Subcutaneous abdominal adipose tissue (tissue), 5 donors: ENCODE results near the gene FGFR1OP2.
A peak's percentile ranks its signal among the peaks of the same experiment; 100 is the strongest.

ENCODE experiments used
- H3K27ac ChIP-seq: one replicate; pipeline ENCODE4 v1.7.0; 2013; ENCODE audit warnings: low read depth, mild to moderate bottlenecking, inconsistent platforms, low read length, moderate library complexity
- H3K27me3 ChIP-seq, 5 donors: one replicate each; pipeline ENCODE4 v1.7.0; 2013; ENCODE audit warnings: low read length in 5 of 5, inconsistent platforms in 1 of 5; ENCODE audit not compliant: control insufficient read depth in 5 of 5, insufficient read depth in 4 of 5
- H3K36me3 ChIP-seq, 5 donors: one replicate each; pipeline ENCODE4 v1.7.0; 2013; ENCODE audit warnings: low read length in 5 of 5; ENCODE audit not compliant: control insufficient read depth in 5 of 5, insufficient read depth in 5 of 5
- H3K4me1 ChIP-seq, 5 donors: one replicate each; pipeline ENCODE4 v1.7.0; 2013; ENCODE audit warnings: low read length in 5 of 5, mild to moderate bottlenecking in 3 of 5, moderate library complexity in 1 of 5; ENCODE audit not compliant: control insufficient read depth in 5 of 5, insufficient read depth in 5 of 5
- H3K4me3 ChIP-seq, 5 donors: one replicate each; pipeline ENCODE4 v1.7.0; 2013; ENCODE audit warnings: low read length in 5 of 5, low read depth in 1 of 5
- H3K9ac ChIP-seq, 5 donors: one replicate each; pipeline ENCODE4 v1.7.0; 2013; ENCODE audit warnings: low read length in 5 of 5, mild to moderate bottlenecking in 4 of 5, moderate library complexity in 3 of 5
- H3K9me3 ChIP-seq, 5 donors: one replicate each; pipeline ENCODE4 v1.7.0; 2013; ENCODE audit warnings: low read length in 5 of 5; ENCODE audit not compliant: control insufficient read depth in 5 of 5
- donor health status: healthy.
- donor health status: healthy.
- donor health status: healthy.
- donor health status: healthy.
- donor health status: healthy.

The FGFR1OP2 gene

DNA sequence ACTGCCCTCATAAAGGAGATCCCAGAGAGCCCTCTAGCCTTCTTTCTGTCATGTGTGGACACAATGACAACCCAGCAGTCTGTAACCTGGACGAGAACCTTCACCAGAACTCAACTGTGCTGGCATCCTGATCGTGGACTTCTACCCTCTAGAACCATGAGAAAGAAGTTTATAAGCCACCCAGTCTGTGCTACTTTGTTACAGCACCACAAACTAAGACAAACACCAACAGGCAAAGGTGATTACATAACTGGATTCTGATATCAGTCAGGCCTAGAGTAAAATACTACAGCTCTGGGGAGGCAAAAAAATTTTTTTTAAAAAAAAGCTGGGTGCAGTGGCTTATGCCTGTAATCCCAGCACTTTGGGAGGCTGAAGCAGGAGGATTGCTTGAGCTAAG, 57.4 kb downstream of the FGFR1OP2 start:
- Histone ChIP-seq H3K27me3 (no peaks in the 10 kb centered on the region), H3K4me3 (no peak overlapping the region), H3K27ac (no peak overlapping the region), H3K36me3 (peaks cover 23 to 51% (median 38%) of the 10 kb centered on the region in 5 donors), H3K9ac (no peak overlapping the region), H3K4me1 (peaks cover 0 to 6% (median 0%) of the 10 kb centered on the region in 5 donors), H3K9me3 (no peaks in the 10 kb centered on the region)

DNA sequence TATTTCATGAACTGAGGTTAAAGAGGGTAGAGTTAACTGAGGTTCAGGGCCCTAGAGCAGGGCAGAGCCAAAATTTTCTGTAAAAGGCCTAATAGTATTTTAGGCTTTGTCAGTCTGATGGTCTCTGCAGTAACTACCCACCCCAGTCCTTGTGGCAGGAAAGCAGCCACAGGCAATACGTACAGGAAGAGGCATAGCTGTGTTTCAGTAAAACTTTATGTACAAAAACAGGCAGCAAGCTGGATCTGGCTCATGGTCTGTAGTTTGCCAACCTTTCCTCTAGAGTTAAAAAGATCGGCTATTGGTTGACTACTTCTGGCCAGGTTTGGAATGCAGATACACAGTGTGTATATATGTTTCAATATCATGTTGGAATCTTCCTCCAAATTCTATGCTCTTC, 58.7 kb downstream of the FGFR1OP2 start:
- Histone ChIP-seq H3K27me3 (no peaks in the 10 kb centered on the region), H3K4me1 (peaks cover 0 to 6% (median 0%) of the 10 kb centered on the region in 5 donors), H3K9ac (no peak overlapping the region), H3K9me3 (no peaks in the 10 kb centered on the region), H3K36me3 (peaks cover 23 to 47% (median 35%) of the 10 kb centered on the region in 5 donors), H3K27ac (no peak overlapping the region), H3K4me3 (no peak overlapping the region)

DNA sequence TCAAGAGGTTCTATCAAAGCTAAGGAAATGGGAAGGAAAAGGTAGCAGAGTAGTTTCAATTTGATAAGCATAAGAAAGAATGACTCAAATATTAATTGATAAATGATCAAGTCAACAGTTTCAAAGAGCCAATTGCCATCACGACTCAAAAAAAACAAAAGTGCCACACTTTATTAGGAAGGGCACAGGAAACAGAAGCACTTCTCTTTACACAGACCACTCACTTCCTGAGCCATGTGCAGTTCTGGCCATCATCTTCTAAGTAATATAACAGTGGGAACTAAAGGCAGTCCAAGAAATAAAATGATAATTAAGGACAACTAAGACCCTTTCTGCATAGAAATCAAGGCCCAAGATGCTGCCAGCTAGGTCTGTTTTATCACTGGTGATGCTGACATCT, 62.7 kb downstream of the FGFR1OP2 start:
- no peaks in the 10 kb centered on the region for H3K9me3 ChIP-seq
- no peak overlapping the region for H3K9ac ChIP-seq
- H3K27me3 ChIP-seq: no peaks in the 10 kb centered on the region
- H3K4me1 ChIP-seq: peaks cover 0 to 6% (median 4%) of the 10 kb centered on the region in 5 donors
- no peak overlapping the region for H3K4me3 ChIP-seq
- H3K36me3 ChIP-seq: peaks cover 10 to 22% (median 14%) of the 10 kb centered on the region in 5 donors
- no peak overlapping the region for H3K27ac ChIP-seq

DNA sequence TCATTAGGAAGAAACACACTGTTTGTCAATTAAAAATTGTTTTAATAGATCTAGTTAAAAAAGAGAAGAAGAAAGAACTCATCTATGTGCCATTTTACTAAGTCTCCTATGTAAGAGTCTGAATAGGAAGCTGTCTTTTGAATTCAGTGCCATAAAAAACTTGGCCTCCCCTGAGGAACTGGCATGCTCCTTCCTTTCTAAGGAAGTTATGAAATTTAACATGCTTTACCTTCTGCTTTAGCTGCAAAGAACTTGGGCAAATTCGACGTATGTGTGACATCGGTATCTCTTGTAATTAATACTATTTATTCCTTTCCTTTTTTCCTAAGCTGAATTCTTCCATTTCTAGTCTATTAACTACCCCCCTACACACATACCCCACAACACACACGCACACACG, 63.4 kb downstream of the FGFR1OP2 start:
- H3K9me3 ChIP-seq: no peaks in the 10 kb centered on the region
- H3K36me3 ChIP-seq: peaks cover 10 to 22% (median 12%) of the 10 kb centered on the region in 5 donors
- no peak overlapping the region for H3K27ac ChIP-seq

DNA sequence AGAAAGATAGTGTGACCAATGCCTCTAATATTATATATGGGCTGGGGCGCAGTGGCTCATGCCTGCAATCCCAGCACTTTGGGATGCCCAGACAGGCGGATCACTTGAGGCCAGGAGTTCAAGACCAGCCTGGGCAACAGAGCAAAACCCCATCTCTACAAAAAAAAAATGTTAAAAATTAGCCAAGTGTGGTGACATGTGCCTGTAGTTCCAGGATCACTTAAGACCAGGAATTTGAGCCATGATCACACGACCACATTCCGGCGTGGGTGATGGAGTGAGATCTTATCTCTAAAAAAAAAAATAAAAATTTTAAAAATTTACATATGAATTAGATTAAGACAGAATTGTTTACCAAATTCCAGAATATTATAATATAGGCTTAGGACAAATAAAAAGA, 63.9 kb downstream of the FGFR1OP2 start:
- Histone ChIP-seq H3K27ac (no peak overlapping the region), H3K4me3 (no peak overlapping the region), H3K36me3 (peaks cover 8 to 20% (median 11%) of the 10 kb centered on the region in 5 donors)

More for the DNA sequence above, 63.4 kb downstream of the FGFR1OP2 start:
- H3K9ac ChIP-seq: peak overlapping the region in 1 of 5 donors; percentile 0
- no peaks in the 10 kb centered on the region for H3K27me3 ChIP-seq
- H3K4me1 ChIP-seq: peaks cover 0 to 6% (median 4%) of the 10 kb centered on the region in 5 donors
- no peak overlapping the region for H3K4me3 ChIP-seq

DNA sequence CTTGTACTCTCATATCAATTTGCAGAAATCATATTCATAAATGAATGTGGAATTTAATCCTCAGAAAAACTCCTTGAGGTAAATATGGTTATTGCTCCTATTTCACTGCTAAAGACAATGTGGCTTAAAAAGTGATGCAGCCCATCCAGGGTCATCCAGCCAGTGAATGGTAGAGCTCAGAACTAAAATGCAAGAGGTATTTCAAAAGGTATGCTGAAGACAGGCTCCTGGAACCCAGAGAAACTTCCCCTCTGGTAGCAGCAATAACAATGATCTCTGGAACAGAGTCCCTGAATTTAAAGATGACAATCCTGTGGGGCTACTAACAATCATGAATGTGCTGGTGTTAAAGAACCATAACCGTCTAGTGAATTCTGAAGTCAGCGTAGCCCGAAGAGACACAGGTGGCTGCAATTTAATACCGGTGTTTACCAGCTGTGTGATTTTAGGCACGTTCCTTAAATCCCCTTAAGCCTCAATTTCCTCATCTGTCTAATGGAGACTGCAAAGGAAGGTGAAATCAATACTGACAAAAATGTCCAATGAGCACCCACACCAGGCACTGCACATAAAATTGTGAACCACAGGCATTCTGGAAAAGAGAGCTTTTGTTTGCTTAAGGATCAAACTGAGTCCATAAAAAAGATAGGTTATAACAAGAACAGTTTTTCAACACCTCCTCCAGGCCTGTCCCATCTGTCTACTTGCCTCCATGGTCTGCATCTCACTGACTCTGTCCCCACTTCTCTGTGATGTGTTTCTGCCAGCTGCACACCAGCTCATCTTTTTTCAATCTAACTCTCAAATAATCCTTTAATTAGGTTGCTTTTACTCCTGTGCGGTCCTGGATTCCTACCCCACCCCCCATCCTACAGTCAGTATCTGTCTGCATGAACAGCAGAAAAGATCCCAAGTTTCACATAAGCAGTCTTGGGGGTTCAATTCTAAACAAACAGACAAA, 65.4 kb downstream of the FGFR1OP2 start:
- Histone ChIP-seq H3K36me3 (peaks cover 1 to 6% (median 3%) of the 10 kb centered on the region in 5 donors), H3K4me1 (peaks cover 0 to 6% (median 3%) of the 10 kb centered on the region in 5 donors), H3K9me3 (no peaks in the 10 kb centered on the region), H3K4me3 (no peak overlapping the region), H3K27me3 (no peaks in the 10 kb centered on the region), H3K27ac (no peak overlapping the region), H3K9ac (no peak overlapping the region)

More for the DNA sequence above, 63.9 kb downstream of the FGFR1OP2 start:
- Histone ChIP-seq H3K9me3 (no peaks in the 10 kb centered on the region), H3K4me1 (peaks cover 0 to 7% (median 4%) of the 10 kb centered on the region in 5 donors), H3K9ac (no peak overlapping the region), H3K27me3 (no peaks in the 10 kb centered on the region)

DNA sequence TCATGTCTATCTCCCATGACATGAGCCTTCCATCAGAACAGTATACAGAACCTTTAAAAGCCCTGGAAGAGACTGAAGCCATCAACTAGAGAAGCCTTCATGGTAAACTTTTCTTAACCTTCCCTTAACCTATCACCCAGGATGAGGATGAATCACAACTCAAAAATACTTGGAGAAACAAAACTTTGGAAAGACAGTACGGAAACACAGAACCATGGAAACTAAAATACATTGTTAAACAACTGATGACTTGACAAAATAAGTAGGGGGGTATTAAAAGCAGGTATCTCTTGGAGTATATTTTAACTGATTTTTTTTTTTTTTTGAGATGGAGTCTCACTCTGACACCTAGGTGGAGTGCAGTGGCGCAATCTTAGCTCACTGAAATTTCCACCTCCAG, 67.2 kb downstream of the FGFR1OP2 start:
- H3K4me1 ChIP-seq: peaks cover 0 to 6% (median 3%) of the 10 kb centered on the region in 5 donors
- no peak overlapping the region for H3K4me3 ChIP-seq
- no peak overlapping the region for H3K9ac ChIP-seq
- H3K36me3 ChIP-seq: peaks cover 0 to 2% (median 0%) of the 10 kb centered on the region in 5 donors
- H3K9me3 ChIP-seq: no peaks in the 10 kb centered on the region
- H3K27ac ChIP-seq: no peak overlapping the region
- H3K27me3 ChIP-seq: no peaks in the 10 kb centered on the region

DNA sequence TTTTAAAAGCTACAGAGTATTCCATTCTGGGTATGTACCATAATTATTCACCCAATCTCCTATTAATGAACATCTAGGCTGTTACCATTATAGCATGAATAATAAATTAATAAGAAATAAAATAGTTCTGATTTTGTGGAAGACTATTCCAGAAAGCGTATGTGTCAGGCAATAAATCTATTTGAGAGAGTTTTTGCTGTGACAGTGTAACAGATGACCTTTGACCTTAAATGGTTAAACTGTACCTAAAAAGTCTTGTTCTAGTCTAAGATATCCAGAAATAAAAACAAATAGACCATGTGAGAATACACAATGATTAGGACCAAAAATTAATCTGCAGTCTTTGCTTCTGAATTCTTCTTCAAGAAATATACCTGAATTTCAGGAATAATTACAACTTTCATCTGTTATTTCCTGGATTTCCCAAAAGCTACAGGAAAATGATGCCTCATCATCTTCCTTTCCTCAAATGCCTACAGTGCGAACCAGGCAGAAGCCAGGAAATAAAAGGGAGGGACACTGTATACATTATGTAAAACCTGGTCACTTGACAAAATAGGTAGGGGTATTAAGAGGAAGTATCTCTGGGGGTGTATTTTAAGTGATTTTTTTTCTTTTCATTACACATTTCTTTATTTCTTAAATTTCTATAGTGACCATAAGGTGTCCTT, 68.7 kb downstream of the FGFR1OP2 start:
- no peaks in the 10 kb centered on the region for H3K9me3 ChIP-seq
- H3K27ac ChIP-seq: no peak overlapping the region
- peaks cover 0 to 7% (median under 1%) of the 10 kb centered on the region in 5 donors for H3K4me1 ChIP-seq
- H3K4me3 ChIP-seq: no peak overlapping the region
- H3K9ac ChIP-seq: no peak overlapping the region
- H3K36me3 ChIP-seq: peaks cover 0 to 2% (median 0%) of the 10 kb centered on the region in 5 donors
- H3K27me3 ChIP-seq: no peaks in the 10 kb centered on the region

DNA sequence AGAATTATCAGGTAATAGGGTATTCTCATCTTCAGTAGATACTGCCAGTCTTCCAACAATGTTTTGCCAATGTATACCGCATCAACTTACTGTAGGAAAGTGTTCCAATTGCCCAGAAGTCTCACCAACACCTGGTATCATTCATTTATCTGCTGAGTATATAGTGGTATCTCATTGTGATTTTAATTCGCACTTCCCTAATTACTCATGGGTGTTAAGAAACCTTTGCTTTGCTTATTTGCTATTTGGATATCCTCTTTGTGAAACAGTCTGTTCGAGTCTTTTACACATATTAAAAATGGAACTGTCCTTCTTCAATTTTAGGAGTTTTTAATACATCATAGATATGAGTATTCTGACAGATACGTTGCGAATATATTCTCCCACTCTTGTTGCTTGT, 69.8 kb downstream of the FGFR1OP2 start:
- Histone ChIP-seq H3K9ac (no peak overlapping the region), H3K36me3 (peaks cover 0 to 2% (median 0%) of the 10 kb centered on the region in 5 donors), H3K27me3 (no peaks in the 10 kb centered on the region), H3K4me3 (no peak overlapping the region), H3K27ac (no peak overlapping the region), H3K4me1 (peaks cover 0 to 16% (median 10%) of the 10 kb centered on the region in 5 donors), H3K9me3 (no peaks in the 10 kb centered on the region)

DNA sequence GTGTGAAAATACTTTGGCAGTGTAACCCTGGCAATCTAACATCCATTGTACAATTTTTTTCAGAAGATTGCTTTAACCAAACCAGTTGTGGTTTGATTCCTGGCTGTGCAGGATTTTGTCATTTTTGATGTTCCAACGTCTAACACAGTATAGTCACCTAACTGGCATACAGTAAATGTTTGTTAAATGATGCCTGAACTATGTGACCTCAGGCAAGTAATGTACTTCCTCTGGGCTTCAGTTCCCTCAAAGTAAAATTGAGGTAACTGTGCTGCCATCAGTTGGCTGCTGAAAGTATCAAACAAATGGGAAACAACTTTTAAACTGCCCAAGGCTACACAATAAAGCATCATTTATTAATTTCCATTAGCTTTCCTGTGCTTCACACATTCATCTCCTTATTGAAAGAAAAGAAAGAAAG, 71.6 kb downstream of the FGFR1OP2 start:
- peaks cover 0 to 27% (median 23%) of the 10 kb centered on the region in 5 donors for H3K4me1 ChIP-seq

More for the DNA sequence above, 71.6 kb downstream of the FGFR1OP2 start:
- H3K27me3 ChIP-seq: no peaks in the 10 kb centered on the region
- H3K9me3 ChIP-seq: no peaks in the 10 kb centered on the region
- no peak overlapping the region for H3K9ac ChIP-seq
- no peak overlapping the region for H3K27ac ChIP-seq
- peaks cover 0 to 2% (median 0%) of the 10 kb centered on the region in 5 donors for H3K36me3 ChIP-seq
- no peak overlapping the region for H3K4me3 ChIP-seq
